HG03097 (cell line): ENCODE results near the gene TAP1.

Experiments used
- ATAC-seq: cut with Tn5 transposase; IDR thresholded peaks from one replicate; pipeline ENCODE4 v1.9.1; 2021; ENCODE audit not compliant: unreplicated experiment, low FRiP score

Gene TAP1

GRCh38 chr6:32865724-32866443 is 12.4 kb upstream of the TAP1 start:
- no peak for ATAC-seq

DNA sequence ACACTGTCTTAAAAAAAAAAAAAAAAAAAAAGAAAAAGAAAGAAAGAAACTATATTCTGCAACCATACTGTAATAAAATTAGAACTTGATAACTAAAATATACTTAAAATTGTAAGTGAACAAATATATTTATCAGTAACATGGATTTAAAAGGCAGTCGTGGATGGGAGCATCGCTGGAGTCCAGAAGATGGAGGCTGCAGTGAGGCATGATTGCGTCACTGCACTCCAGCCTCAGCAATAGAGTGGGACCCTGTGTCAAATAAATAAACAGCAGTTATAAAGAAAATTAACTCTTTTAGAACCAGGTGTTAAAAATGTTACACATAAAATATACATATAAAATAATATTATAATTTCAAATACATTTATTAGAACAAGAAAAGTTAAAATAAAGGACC is 9.2 kb upstream of the TAP1 start:
- no peak for ATAC-seq

DNA sequence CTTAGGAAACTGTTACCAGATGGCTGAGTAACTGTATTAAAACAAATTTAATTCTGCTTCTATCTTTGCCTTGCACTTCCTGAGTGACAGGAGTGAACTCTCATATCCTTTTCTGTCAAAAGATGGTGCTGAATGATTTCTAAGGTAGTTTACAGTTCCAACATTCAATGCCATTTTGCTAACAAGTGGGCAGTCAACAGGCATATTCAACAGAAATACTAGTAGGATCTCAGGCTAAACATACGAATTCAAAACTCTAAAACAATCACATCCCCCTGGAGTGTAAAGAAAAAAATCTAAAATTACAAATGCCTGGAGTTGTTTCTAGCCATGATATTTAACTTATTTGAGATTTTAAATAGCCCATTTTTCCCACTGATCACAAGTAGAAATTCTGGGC is 7.2 kb upstream of the TAP1 start:
- no peak for ATAC-seq

GRCh38 chr6:32858194-32858593 is 4.7 kb upstream of the TAP1 start:
- no peak for ATAC-seq

- no peak for ATAC-seq
Measured at GRCh38 chr6:32857156-32857891, 3.8 kb upstream of the TAP1 start.

- no peak for ATAC-seq
Measured at GRCh38 chr6:32855467-32856174, 2.1 kb upstream of the TAP1 start.

GRCh38 chr6:32854376-32855178 is 1.1 kb upstream of the TAP1 start:
- ATAC-seq: peak; percentile 16

- ATAC-seq: peak; percentile 20
Measured at GRCh38 chr6:32852844-32853540, 512 bp downstream of the TAP1 start.

GRCh38 chr6:32852018-32852843 is 1.3 kb downstream of the TAP1 start:
- no peak for ATAC-seq

- no peak for ATAC-seq
Measured at GRCh38 chr6:32851025-32851424, 2.5 kb downstream of the TAP1 start.

DNA sequence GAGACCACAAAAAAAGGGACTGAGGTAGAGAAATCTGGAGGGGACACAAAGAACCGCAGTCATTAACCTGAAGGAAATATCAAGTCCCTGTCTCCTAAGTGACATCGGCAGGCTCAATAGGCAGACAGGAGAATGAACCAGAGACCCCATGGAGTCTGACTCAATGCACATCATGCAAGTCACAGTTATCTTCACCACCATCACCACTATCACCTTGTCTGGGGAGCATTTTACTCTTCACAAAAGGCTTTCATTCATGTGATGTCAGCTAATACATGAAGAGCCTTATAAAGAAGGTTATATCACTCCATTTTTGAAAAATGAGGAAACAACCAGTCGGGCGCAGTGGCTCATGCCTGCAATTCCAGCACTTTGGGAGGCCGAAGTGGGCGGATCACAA is 4.4 kb downstream of the TAP1 start:
- ATAC-seq: no peak

DNA sequence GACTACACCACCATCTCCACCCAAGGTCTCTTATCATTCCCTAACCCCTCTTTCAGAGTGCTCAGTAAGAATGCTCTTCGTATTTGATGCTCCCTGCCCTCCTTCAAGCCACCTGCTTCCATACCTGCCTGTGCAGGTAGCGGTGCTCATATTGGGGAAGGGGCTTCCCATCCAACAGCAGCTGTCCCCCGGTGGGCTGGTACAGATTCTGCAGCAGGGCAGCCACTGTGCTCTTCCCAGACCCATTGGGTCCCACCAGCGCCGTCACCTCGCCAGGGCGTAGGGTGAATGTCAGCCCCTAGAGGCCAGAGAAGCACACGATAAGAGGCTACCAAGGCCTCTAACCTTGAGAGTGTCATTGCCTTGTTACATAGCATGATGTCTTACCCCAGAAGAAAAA is 5.7 kb downstream of the TAP1 start:
- ATAC-seq: no peak

DNA sequence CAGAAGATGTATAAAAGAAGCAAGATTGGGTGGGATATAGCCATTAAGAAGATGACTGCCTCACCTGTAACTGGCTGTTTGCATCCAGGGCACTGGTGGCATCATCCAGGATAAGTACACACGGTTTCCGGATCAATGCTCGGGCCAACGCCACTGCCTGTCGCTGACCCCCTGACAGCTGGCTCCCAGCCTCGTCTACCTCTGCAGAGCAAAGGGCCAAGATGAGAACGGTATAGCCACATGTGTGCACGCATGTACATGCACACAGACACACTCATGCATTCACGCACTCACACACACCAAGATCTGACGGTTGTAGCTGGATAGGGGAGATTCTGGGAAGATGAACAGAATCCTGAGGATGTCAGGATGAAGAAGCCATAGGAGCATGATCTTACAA is 6.5 kb downstream of the TAP1 start:
- no peak for ATAC-seq

DNA sequence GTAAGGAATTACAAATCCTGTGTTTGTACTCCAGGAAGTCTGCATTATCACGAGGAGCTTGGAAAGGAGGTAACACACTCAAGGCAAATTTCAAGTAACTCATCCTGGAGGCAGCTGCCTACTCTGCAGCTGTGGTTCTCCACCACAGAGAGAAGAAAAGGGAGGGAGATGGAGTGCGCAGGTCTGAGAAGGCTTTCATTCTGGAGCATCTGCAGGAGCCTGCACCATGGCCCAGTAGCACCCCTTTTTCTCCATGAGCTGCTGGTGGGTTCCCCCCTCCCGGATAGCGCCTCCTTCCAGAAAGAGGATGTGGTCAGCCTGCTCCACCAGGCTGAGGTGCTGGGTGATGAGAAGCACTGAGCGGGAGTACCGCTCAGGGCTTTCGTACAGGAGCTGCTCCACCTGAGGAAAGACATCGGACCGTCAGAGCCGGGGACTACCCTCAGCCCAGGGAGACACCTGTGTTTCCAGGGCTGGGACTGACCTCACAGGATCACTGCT is 8.1 kb downstream of the TAP1 start:
- ATAC-seq: no peak

- no peak for ATAC-seq
Measured at GRCh38 chr6:32844839-32845383, 8.6 kb downstream of the TAP1 start.

- ATAC-seq: peak; percentile 76
Measured at GRCh38 chr6:32843979-32844838, 9.3 kb downstream of the TAP1 start, which contains the start of gene PSMB8. TSS of gene PSMB8 (minus strand) at chr6:32844047. CDS start at chr6:32843996, 51 bp downstream.

DNA sequence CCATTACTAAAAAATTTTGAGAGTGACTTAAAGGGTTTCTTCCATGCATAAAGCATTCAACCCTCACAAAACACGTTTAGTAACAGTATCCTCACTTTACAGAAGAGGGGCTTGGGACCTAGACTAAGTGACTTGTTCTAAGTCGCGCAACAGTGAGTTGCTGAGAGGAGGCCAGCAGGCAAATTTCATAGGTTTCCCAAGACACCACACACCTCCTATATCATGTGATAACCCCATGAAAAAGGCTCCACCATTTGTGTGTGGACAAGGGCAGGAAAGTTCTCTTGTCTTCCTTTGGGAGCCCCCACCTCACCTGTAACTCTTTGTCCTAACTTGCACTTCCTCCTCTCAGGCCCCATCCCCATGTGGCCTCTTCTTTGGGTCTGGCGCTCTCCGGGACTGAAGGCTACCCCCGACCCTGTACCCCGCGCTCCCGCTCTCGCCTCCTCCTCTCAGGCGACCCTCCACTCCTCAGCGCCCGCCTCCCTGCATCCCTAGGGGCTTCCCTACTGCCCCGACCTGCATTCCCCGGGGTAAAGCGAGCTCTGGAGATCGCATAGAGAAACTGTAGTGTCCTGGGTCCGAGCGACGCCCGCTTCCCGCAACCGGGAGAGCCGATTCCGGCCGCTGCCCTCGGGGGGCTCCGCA is 10.0 kb downstream of the TAP1 start:
- ATAC-seq: no peak
